ENCODE data around the gene PFN2. TPM values are rescaled to one million over a fixed set of nuclear protein-coding genes. Genes with fewer than 3 reads are reported as not detected.
"Not testable (repeated sequence)": the region's sequence is repeated elsewhere in the genome, so short reads cannot be mapped to it uniquely, and the experiment has no call there.

PFN2 gene
- total and polyA plus RNA-seq, 7 donors: 33.7 to 62.4 (median 52.5) TPM

- peaks cover 0 to 6% (median 0%) of the 10 kb centered on the region in 4 donors for H3K36me3 ChIP-seq
- no peak for TF ChIP-seq EP300 (IDR thresholded peaks at IDR 0.05)
- no peak for TF ChIP-seq POLR2A (IDR thresholded peaks at IDR 0.05)
- no peak for TF ChIP-seq CTCF (IDR thresholded peaks at IDR 0.05)
- no peak for TF ChIP-seq POLR2AphosphoS5 (IDR thresholded peaks at IDR 0.05)
- H3K9me3 ChIP-seq: no peaks in the 10 kb centered on the region
- DNase-seq: no peak
- H3K4me3 ChIP-seq: no peak overlapping the region
- H3K4me1 ChIP-seq: peaks cover 0 to 9% (median 0%) of the 10 kb centered on the region in 4 donors
- no peak overlapping the region for H3K27ac ChIP-seq
- WGBS, 2 donors: 50 to 86% methylated on average over 3 of the region's 3 CpGs
- intact Hi-C loops (cut with DNase I): no loop called here
- H3K27me3 ChIP-seq: no peaks in the 10 kb centered on the region
Measured at GRCh38 chr3:149957361-149958125, 13.2 kb downstream of the PFN2 start.

GRCh38 chr3:149955449-149955848 lies 15.2 kb downstream of the PFN2 start:
- Histone ChIP-seq H3K36me3 (peaks cover 0 to 3% (median 0%) of the 10 kb centered on the region in 4 donors), H3K4me3 (no peak overlapping the region), H3K9me3 (no peaks in the 10 kb centered on the region), H3K27ac (no peak overlapping the region), H3K4me1 (peaks cover 0 to 9% (median 0%) of the 10 kb centered on the region in 4 donors), H3K27me3 (no peaks in the 10 kb centered on the region)
- no peak for TF ChIP-seq CTCF (IDR thresholded peaks at IDR 0.05)
- TF ChIP-seq POLR2AphosphoS5 (IDR thresholded peaks at IDR 0.05): no peak
- no peak for TF ChIP-seq EP300 (IDR thresholded peaks at IDR 0.05)
- no peak for TF ChIP-seq POLR2A (IDR thresholded peaks at IDR 0.05)
- 81 to 93% methylated on average over 2 of the region's 2 CpGs for WGBS, 2 donors
- DNase-seq: no peak
- intact Hi-C loops (cut with DNase I): no loop called here

GRCh38 chr3:149954812-149955211 lies 15.9 kb downstream of the PFN2 start:
- WGBS, 2 donors: 46 to 80% methylated on average over 1 of the region's 1 CpG
- intact Hi-C loops (cut with DNase I): no loop called here
- H3K9me3 ChIP-seq: no peaks in the 10 kb centered on the region
- DNase-seq: no peak
- TF ChIP-seq POLR2A (IDR thresholded peaks at IDR 0.05): no peak
- TF ChIP-seq EP300 (IDR thresholded peaks at IDR 0.05): no peak
- peaks cover 0 to 9% (median 0%) of the 10 kb centered on the region in 4 donors for H3K4me1 ChIP-seq
- no peaks in the 10 kb centered on the region for H3K27me3 ChIP-seq
- no peaks in the 10 kb centered on the region for H3K36me3 ChIP-seq
- no peak overlapping the region for H3K27ac ChIP-seq
- H3K4me3 ChIP-seq: no peak overlapping the region

GRCh38 chr3:149949181-149949580 lies 21.5 kb downstream of the PFN2 start:
- TF ChIP-seq EP300 (IDR thresholded peaks at IDR 0.05) (no peak), POLR2A (IDR thresholded peaks at IDR 0.05) (no peak)
- Histone ChIP-seq H3K9me3 (no peaks in the 10 kb centered on the region), H3K4me3 (no peak overlapping the region), H3K36me3 (peaks cover 0 to 3% (median 0%) of the 10 kb centered on the region in 4 donors), H3K27ac (no peak overlapping the region), H3K27me3 (no peaks in the 10 kb centered on the region), H3K4me1 (no peaks in the 10 kb centered on the region)
- DNase-seq: no peak
- intact Hi-C loops (cut with DNase I): no loop called here
- 94 to 99% methylated on average over 2 of the region's 2 CpGs for whole genome bisulfite sequencing, 2 donors

- no peak for DNase-seq
- TF ChIP-seq POLR2A (IDR thresholded peaks at IDR 0.05): no peak
- TF ChIP-seq EP300 (IDR thresholded peaks at IDR 0.05): no peak
- no peak for TF ChIP-seq CTCF (IDR thresholded peaks at IDR 0.05)
- no peak for TF ChIP-seq POLR2AphosphoS5 (IDR thresholded peaks at IDR 0.05)
- intact Hi-C loops (cut with DNase I): no loop called here
- Histone ChIP-seq H3K9me3 (no peaks in the 10 kb centered on the region), H3K27me3 (no peaks in the 10 kb centered on the region), H3K4me1 (no peaks in the 10 kb centered on the region), H3K4me3 (no peak overlapping the region), H3K27ac (no peak overlapping the region), H3K36me3 (peaks cover 0 to 3% (median 0%) of the 10 kb centered on the region in 4 donors)
- 93 to 97% methylated on average over 7 of the region's 7 CpGs for WGBS, 2 donors
Measured at GRCh38 chr3:149947231-149947630, 23.5 kb downstream of the PFN2 start.

- intact Hi-C loops (cut with DNase I); DNase-seq: not testable (repeated sequence)
Measured at GRCh38 chr3:149943966-149944365, 26.7 kb downstream of the PFN2 start.

More at GRCh38 chr3:149943966-149944365, 26.7 kb downstream of the PFN2 start:
- H3K36me3 ChIP-seq, H3K9me3 ChIP-seq, H3K4me1 ChIP-seq, H3K27ac ChIP-seq, H3K4me3 ChIP-seq, H3K27me3 ChIP-seq: not testable (repeated sequence)
- WGBS, 2 donors: 97 to 98% methylated on average over 3 of the region's 3 CpGs

Data from sigmoid colon (tissue), 7 donors.